Caco-2 (cell line): Measurements from ENCODE around the gene CTRL. TPM values are rescaled to one million over a fixed set of nuclear protein-coding genes. Genes with fewer than 3 reads are reported as not detected.

Experiments
- BruUV-seq: library from RNA; stranded (reverse); fragments of 400-500 nt; replicated peaks from 2 replicates; lab custom pipeline; 2021; lab: Mats Ljungman, UMichigan
- CTCF ChIA-PET: fragments of 300-600 bp; sonication (Branson Sonifier 250); formaldehyde crosslinking; loops from one replicate; lab custom pipeline; 2022; ENCODE audit warnings: antibody characterized with exemption; lab: Charles Lee
- POLR2A ChIA-PET: fragments of 300-600 bp; sonication (Branson Sonifier 250); formaldehyde crosslinking; loops from one replicate; lab custom pipeline; 2022; ENCODE audit warnings: antibody characterized with exemption; lab: Charles Lee
- DNase-seq, 2 experiments: peaks; one replicate each; pipeline versions ENCODE4 v3.0.0 to v3.0.0-alpha.2; 2020 to 2022
- H3K27me3 ChIP-seq: replicated peaks from 2 replicates; pipeline ENCODE4 v1.6.0; 2011; ENCODE audit warnings: low read length; ENCODE audit not compliant: control insufficient read depth, insufficient read depth
- H3K36me3 ChIP-seq: 2 replicates; pipeline ENCODE4 v1.5.1; 2011; ENCODE audit warnings: low read length; ENCODE audit not compliant: control insufficient read depth, insufficient read depth
- H3K4me1 ChIP-seq: fragments of 250-450 bp; sonication (Bioruptor Pico); 2 replicates; pipeline ENCODE4 v1.5.1; 2020; ENCODE audit warnings: mild to moderate bottlenecking
- H3K4me3 ChIP-seq: 2 replicates; pipeline ENCODE4 v1.5.1; 2011; ENCODE audit warnings: low read depth, mild to moderate bottlenecking, control low read depth, low read length
- H3K9me3 ChIP-seq: fragments of 250-450 bp; sonication (Bioruptor Pico); 2 replicates; pipeline ENCODE4 v1.5.1; 2020; ENCODE audit warnings: mild to moderate bottlenecking, moderate library complexity
- H3K27ac Mint-ChIP-seq: one replicate; pipeline ENCODE4 v1.8.0; 2022; ENCODE audit warnings: mixed read lengths; ENCODE audit not compliant: unreplicated experiment
- H3K27me3 Mint-ChIP-seq: one replicate; pipeline ENCODE4 v1.8.0; 2022; ENCODE audit warnings: mixed read lengths; ENCODE audit not compliant: insufficient read depth, unreplicated experiment
- H3K36me3 Mint-ChIP-seq: one replicate; pipeline ENCODE4 v1.8.0; 2022; ENCODE audit warnings: mild to moderate bottlenecking, mixed read lengths; ENCODE audit not compliant: insufficient read depth, unreplicated experiment
- H3K4me1 Mint-ChIP-seq: one replicate; pipeline ENCODE4 v1.8.0; 2022; ENCODE audit warnings: low read depth, mixed read lengths; ENCODE audit not compliant: unreplicated experiment
- H3K4me3 Mint-ChIP-seq: one replicate; pipeline ENCODE4 v1.8.0; 2022; ENCODE audit warnings: mild to moderate bottlenecking, moderate library complexity, mixed read lengths; ENCODE audit not compliant: unreplicated experiment
- H3K9me3 Mint-ChIP-seq: one replicate; pipeline ENCODE4 v1.8.0; 2022; ENCODE audit warnings: mixed read lengths; ENCODE audit not compliant: unreplicated experiment
- intact Hi-C: fragments of 100-400 bp; cut with micrococcal nuclease; formaldehyde crosslinking; loops from one replicate; pipeline ENCODE4 v1.10.0; 2022; ENCODE audit not compliant: unreplicated experiment
- total RNA-seq: library from RNA; stranded (reverse); gene quantifications from 2 replicates; pipeline ENCODE4 v1.2.3, GENCODE V29; 2022
- TF ChIP-seq, protein P1 (sequence below), 2 experiments: fragments of 200-600 bp in 1 of 2; IDR thresholded peaks; 1 replicate in 1 of 2; 2 replicates in 1 of 2; pipeline versions ENCODE4 v1.5.1 to v1.8.0; 2011 to 2022; ENCODE audit warnings: antibody characterized with exemption in 1 of 2, control low read depth in 1 of 2, inconsistent platforms in 1 of 2, low read depth in 1 of 2, low read length in 1 of 2, mild to moderate bottlenecking in 1 of 2, moderate library complexity in 1 of 2; ENCODE audit not compliant: insufficient read depth in 1 of 2, severe bottlenecking in 1 of 2, unreplicated experiment in 1 of 2

CTRL gene
- total RNA-seq, 1 experiment from 2014 or later: 0.66 TPM

DNA sequence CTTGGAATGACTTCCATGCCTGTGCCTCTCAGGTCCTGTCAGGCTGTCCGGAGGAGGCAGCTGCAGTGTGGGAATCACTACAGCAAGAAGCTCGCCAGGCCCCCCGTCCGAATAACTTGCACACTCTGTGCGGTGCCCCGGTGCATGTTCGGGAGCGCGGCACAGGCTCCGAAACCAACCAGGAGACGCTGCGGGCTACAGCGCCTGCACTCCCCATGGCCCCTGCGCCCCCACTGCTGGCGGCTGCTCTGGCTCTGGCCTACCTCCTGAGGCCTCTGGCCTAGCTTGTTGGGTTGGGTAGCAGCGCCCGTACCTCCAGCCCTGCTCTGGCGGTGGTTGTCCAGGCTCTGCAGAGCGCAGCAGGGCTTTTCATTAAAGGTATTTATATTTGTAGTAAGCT lies 45.7 kb downstream of the CTRL start:
- CTCF ChIA-PET: interaction anchor here (0.6 to 5.0 kb wide), 5 partner anchors 13 to 213 kb away, joined by 3 to 47 read pairs (median 4); partner anchors contain the start of genes EDC4 and PSMB10
- POLR2A ChIA-PET: no interaction called here
- Histone ChIP-seq H3K27me3 (no peaks in the 10 kb centered on the region), H3K9me3 (no peaks in the 10 kb centered on the region), H3K4me1 (peaks cover 49% of the 10 kb centered on the region), H3K4me3 (no peak overlapping the region), H3K36me3 (peaks cover 6% of the 10 kb centered on the region)
- intact Hi-C loops: no loop called here
- Mint-ChIP-seq H3K27ac (peak overlapping the region; percentile 7), H3K9me3 (no peaks in the 10 kb centered on the region), H3K36me3 (peaks cover 56% of the 10 kb centered on the region), H3K4me3 (no peak overlapping the region), H3K4me1 (peaks cover 31% of the 10 kb centered on the region), H3K27me3 (no peaks in the 10 kb centered on the region)
- TF ChIP-seq, protein P1, sequence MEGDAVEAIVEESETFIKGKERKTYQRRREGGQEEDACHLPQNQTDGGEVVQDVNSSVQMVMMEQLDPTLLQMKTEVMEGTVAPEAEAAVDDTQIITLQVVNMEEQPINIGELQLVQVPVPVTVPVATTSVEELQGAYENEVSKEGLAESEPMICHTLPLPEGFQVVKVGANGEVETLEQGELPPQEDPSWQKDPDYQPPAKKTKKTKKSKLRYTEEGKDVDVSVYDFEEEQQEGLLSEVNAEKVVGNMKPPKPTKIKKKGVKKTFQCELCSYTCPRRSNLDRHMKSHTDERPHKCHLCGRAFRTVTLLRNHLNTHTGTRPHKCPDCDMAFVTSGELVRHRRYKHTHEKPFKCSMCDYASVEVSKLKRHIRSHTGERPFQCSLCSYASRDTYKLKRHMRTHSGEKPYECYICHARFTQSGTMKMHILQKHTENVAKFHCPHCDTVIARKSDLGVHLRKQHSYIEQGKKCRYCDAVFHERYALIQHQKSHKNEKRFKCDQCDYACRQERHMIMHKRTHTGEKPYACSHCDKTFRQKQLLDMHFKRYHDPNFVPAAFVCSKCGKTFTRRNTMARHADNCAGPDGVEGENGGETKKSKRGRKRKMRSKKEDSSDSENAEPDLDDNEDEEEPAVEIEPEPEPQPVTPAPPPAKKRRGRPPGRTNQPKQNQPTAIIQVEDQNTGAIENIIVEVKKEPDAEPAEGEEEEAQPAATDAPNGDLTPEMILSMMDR (IDR thresholded peaks at IDR 0.05; ENCODE audit: insufficient read depth in 1 of 2, low read depth in 1 of 2, low read length in 1 of 2, severe bottlenecking in 1 of 2, unreplicated experiment in 1 of 2): no peak
- DNase-seq: no peak
- no TSS peak for BruUV-seq

DNA sequence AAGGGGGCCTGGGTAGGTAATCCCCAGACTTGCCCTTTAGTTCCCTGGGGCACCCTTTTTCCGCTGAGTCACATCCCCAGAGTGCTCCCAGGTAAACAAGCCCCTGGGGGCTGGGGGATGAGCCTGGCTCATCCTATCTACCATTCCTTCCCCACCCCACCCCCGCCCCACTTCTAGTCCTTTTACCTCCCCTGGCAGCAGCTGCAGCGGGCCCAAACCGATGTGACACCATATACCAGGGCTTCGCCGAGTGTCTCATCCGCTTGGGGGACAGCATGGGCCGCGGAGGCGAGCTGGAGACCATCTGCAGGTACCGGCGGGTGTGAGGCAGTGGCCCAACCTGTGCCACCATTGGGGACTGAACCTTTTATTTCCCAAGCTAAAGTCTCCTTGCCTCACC lies 46.1 kb downstream of the CTRL start:
- H3K4me1 ChIP-seq: peaks cover 46% of the 10 kb centered on the region
- ChIA-PET CTCF (interaction anchor here (0.6 to 5.0 kb wide), 4 partner anchors 50 to 212 kb away, joined by 3 to 47 read pairs (median 4); partner anchors contain the start of gene PSMB10), POLR2A (no interaction called here)
- no peaks in the 10 kb centered on the region for H3K27me3 ChIP-seq
- H3K36me3 Mint-ChIP-seq: peaks cover 57% of the 10 kb centered on the region
- intact Hi-C loops: no loop called here
- H3K27me3 Mint-ChIP-seq: no peaks in the 10 kb centered on the region
- no TSS peak for BruUV-seq
- TF ChIP-seq, protein P1 (IDR thresholded peaks at IDR 0.05; ENCODE audit: insufficient read depth in 1 of 2, low read depth in 1 of 2, low read length in 1 of 2, severe bottlenecking in 1 of 2, unreplicated experiment in 1 of 2): no peak
- no peak for DNase-seq
- peaks cover 8% of the 10 kb centered on the region for H3K36me3 ChIP-seq
- H3K4me1 Mint-ChIP-seq: peaks cover 31% of the 10 kb centered on the region
- peak overlapping the region; percentile 7 for H3K27ac Mint-ChIP-seq
- H3K9me3 ChIP-seq: no peaks in the 10 kb centered on the region
- H3K4me3 Mint-ChIP-seq: no peak overlapping the region
- H3K4me3 ChIP-seq: no peak overlapping the region
- no peaks in the 10 kb centered on the region for H3K9me3 Mint-ChIP-seq

DNA sequence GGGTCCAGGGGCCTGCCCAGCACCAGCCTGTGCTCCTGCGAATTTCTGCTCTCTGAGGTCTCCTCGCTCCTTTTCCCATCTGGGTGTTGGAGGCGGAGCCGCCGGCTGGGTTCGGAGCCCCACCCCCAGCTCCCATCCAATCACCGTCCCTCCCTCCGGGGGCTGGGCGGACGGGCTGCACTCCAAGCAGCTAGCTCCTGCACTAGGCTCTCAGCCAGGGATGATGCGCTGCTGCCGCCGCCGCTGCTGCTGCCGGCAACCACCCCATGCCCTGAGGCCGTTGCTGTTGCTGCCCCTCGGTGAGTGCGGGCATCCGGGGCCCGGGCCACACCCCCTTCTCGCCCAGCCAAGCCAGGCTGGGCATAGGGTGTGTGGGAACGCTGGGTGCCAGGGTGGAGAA lies 47.0 kb downstream of the CTRL start, which contains the start of gene NRN1L:
TSS of gene NRN1L (plus strand) at position 202 of the 400 bp plus-strand sequence. CDS start at position 221, 19 bp downstream.
- Mint-ChIP-seq H3K4me1 (peaks cover 37% of the 10 kb centered on the region), H3K9me3 (no peaks in the 10 kb centered on the region), H3K27ac (peak within 1 kb of the TSS; percentile 96), H3K4me3 (peak within 1 kb of the TSS; percentile 61), H3K27me3 (no peaks in the 10 kb centered on the region), H3K36me3 (peaks cover 57% of the 10 kb centered on the region)
- H3K4me3 ChIP-seq: no peak within 1 kb of the TSS
- ChIA-PET POLR2A (no interaction called here), CTCF (interaction anchor here (0.9 to 5.0 kb wide), 5 partner anchors 11 to 69 kb away, joined by 3 to 47 read pairs (median 8); partner anchors contain the start of genes EDC4 and PSMB10)
- H3K27me3 ChIP-seq: no peaks in the 10 kb centered on the region
- H3K9me3 ChIP-seq: no peaks in the 10 kb centered on the region
- peaks cover 43% of the 10 kb centered on the region for H3K4me1 ChIP-seq
- BruUV-seq: no TSS peak
- H3K36me3 ChIP-seq: peaks cover 8% of the 10 kb centered on the region
- DNase-seq: peak; percentile 47 to 56
- intact Hi-C loops: no loop called here
- TF ChIP-seq, protein P1 (IDR thresholded peaks at IDR 0.05; ENCODE audit: insufficient read depth in 1 of 2, low read depth in 1 of 2, low read length in 1 of 2, severe bottlenecking in 1 of 2, unreplicated experiment in 1 of 2): no peak
